HCT116 (cell line): ENCODE data around the gene DNAH7. TPM values are rescaled to one million over a fixed set of nuclear protein-coding genes. Genes with fewer than 3 reads are reported as not detected.

ENCODE experiments used
- ATAC-seq: fragments of 200-7000 bp; cut with Tn5 transposase; 2 replicates; pipeline ENCODE4 v1.9.1; 2020; ENCODE audit warnings: mild to moderate bottlenecking, moderate library complexity
- BruUV-seq: library from RNA; stranded (reverse); fragments of 400-500 nt; replicated peaks from 2 replicates; lab custom pipeline; 2021; lab: Mats Ljungman, UMichigan
- CTCF ChIA-PET: fragments of 300-600 bp; sonication (Branson Sonifier 250); formaldehyde crosslinking; loops from one replicate; lab custom pipeline; 2021; ENCODE audit warnings: antibody characterized with exemption; lab: Charles Lee
- POLR2A ChIA-PET: fragments of 300-600, 350-600 bp; sonication (Branson Sonifier 250); formaldehyde crosslinking; loops from one replicate; lab custom pipeline; 2021; ENCODE audit warnings: antibody characterized with exemption; lab: Charles Lee
- RAD21 ChIA-PET, 2 experiments: fragments of 300-600 bp; sonication (Branson Sonifier 250); formaldehyde crosslinking; loops; one replicate each; lab custom pipeline; 2023; ENCODE audit warnings: low total read pairs in 2 of 2; ENCODE audit not compliant: uncharacterized antibody in 2 of 2, unreplicated experiment in 2 of 2, low non-redundant PET in 1 of 2; lab: Charles Lee
- DNase-seq: peaks from one replicate; pipeline ENCODE4 v3.0.0-alpha.2; 2010; ENCODE audit warnings: low read depth, low spot score
- H2AFZ ChIP-seq: fragments of 200-600 bp; shearing (Covaris generic), sonication (generic); 2 replicates; pipeline ENCODE4 v1.6.1; 2017; ENCODE audit warnings: low read depth, mixed run types, mixed read lengths, antibody characterized with exemption, low read length; ENCODE audit not compliant: poor library complexity, severe bottlenecking
- H3K27ac ChIP-seq: 2 replicates; pipeline ENCODE4 v1.5.1; 2012; ENCODE audit warnings: low read depth, low read length
- H3K27me3 ChIP-seq: fragments of 200-600 bp; sonication (generic); 2 replicates; pipeline ENCODE4 v1.6.1; 2016; ENCODE audit warnings: mixed run types, low read length, mixed read lengths; ENCODE audit not compliant: insufficient read depth
- H3K36me3 ChIP-seq, 2 experiments: fragments of 200-500 bp in 1 of 2; fragments of 200-600 bp in 1 of 2; sonication (Bioruptor generic) in 1 of 2; sonication (generic) in 1 of 2; 2 replicates each; pipeline versions ENCODE4 v1.5.1 to v1.6.1; 2014 to 2016; ENCODE audit warnings: low read length in 2 of 2, inconsistent platforms in 1 of 2, mixed read lengths in 1 of 2, mixed run types in 1 of 2; ENCODE audit not compliant: insufficient read depth in 2 of 2, control insufficient read depth in 1 of 2
- H3K4me1 ChIP-seq, 2 experiments: fragments of 200-600 bp in 1 of 2; sonication (generic) in 1 of 2; 2 replicates each; pipeline versions ENCODE4 v1.5.1 to v1.6.1; 2012 to 2017; ENCODE audit warnings: low read length in 2 of 2, inconsistent platforms in 1 of 2, mild to moderate bottlenecking in 1 of 2, mixed read lengths in 1 of 2, mixed run types in 1 of 2, moderate library complexity in 1 of 2; ENCODE audit not compliant: insufficient read depth in 2 of 2, control insufficient read depth in 1 of 2
- H3K4me2 ChIP-seq: fragments of 200-600 bp; sonication (generic); 2 replicates; pipeline ENCODE4 v1.6.1; 2017; ENCODE audit warnings: mixed run types, low read length, mixed read lengths
- H3K4me3 ChIP-seq, 2 experiments: fragments of 200-600 bp in 1 of 2; sonication (generic) in 1 of 2; replicated peaks in 1 of 2; 2 replicates each; pipeline ENCODE4 v1.5.1; 2011 to 2016; ENCODE audit warnings: low read length in 2 of 2, control low read depth in 1 of 2, low read depth in 1 of 2, mild to moderate bottlenecking in 1 of 2, mixed read lengths in 1 of 2, mixed run types in 1 of 2
- H3K79me2 ChIP-seq: fragments of 200-600 bp; sonication (generic); 2 replicates; pipeline ENCODE4 v1.6.1; 2017; ENCODE audit warnings: mild to moderate bottlenecking, mixed run types, low read length, moderate library complexity, mixed read lengths; ENCODE audit not compliant: insufficient read depth
- H3K9ac ChIP-seq: fragments of 200-600 bp; sonication (generic); 2 replicates; pipeline ENCODE4 v1.6.1; 2016; ENCODE audit warnings: low read length, mixed read lengths
- H3K9me2 ChIP-seq: fragments of 200-600 bp; sonication (generic), shearing (Covaris generic); 2 replicates; pipeline ENCODE4 v1.6.1; 2017; ENCODE audit warnings: mixed run types, mild to moderate bottlenecking, moderate library complexity; ENCODE audit not compliant: insufficient read depth
- H3K9me3 ChIP-seq, 2 experiments: fragments of 200-500 bp in 1 of 2; fragments of 200-600 bp in 1 of 2; sonication (Bioruptor generic) in 1 of 2; sonication (generic) in 1 of 2; 2 replicates each; pipeline ENCODE4 v1.6.1; 2014 to 2017; ENCODE audit warnings: low read length in 2 of 2, mixed read lengths in 2 of 2, inconsistent platforms in 1 of 2, low read depth in 1 of 2, mild to moderate bottlenecking in 1 of 2, mixed run types in 1 of 2, moderate library complexity in 1 of 2; ENCODE audit not compliant: control insufficient read depth in 1 of 2, insufficient read depth in 1 of 2
- H4K20me1 ChIP-seq: fragments of 200-600 bp; sonication (generic), shearing (Covaris generic); 2 replicates; pipeline ENCODE4 v1.6.1; 2017; ENCODE audit warnings: mixed run types, mild to moderate bottlenecking, moderate library complexity; ENCODE audit not compliant: insufficient read depth
- CBX3 ChIP-seq: IDR thresholded peaks from 2 replicates; pipeline ENCODE4 v1.6.1; 2012; ENCODE audit warnings: low read depth
- CEBPB ChIP-seq: IDR thresholded peaks from 2 replicates; pipeline ENCODE4 v1.6.1; 2012; ENCODE audit warnings: low read depth
- EGR1 ChIP-seq: IDR thresholded peaks from 2 replicates; pipeline ENCODE4 v1.6.1; 2012; ENCODE audit warnings: low read depth
- ELF1 ChIP-seq: IDR thresholded peaks from 2 replicates; pipeline ENCODE4 v1.6.1; 2012; ENCODE audit warnings: low read depth, borderline replicate concordance
- EZH2 ChIP-seq: fragments of 200-600 bp; sonication (generic); IDR thresholded peaks from 2 replicates; pipeline ENCODE4 v1.6.1; 2017; ENCODE audit warnings: antibody characterized with exemption, mixed run types
- EZH2phosphoT487 ChIP-seq: fragments of 200-600 bp; IDR thresholded peaks from 2 replicates; pipeline ENCODE4 v1.6.1; 2018; ENCODE audit warnings: antibody characterized with exemption, borderline replicate concordance
- FOSL1 ChIP-seq: IDR thresholded peaks from 2 replicates; pipeline ENCODE4 v1.6.1; 2012; ENCODE audit warnings: low read depth
- JUND ChIP-seq: IDR thresholded peaks from 2 replicates; pipeline ENCODE4 v1.6.1; 2012
- POLR2A ChIP-seq: IDR thresholded peaks from 2 replicates; pipeline ENCODE4 v1.7.0; 2011; ENCODE audit warnings: borderline replicate concordance; ENCODE audit not compliant: insufficient read depth, insufficient read length; ENCODE audit errors: extremely low read depth
- POLR2AphosphoS5 ChIP-seq: IDR thresholded peaks from 2 replicates; pipeline ENCODE4 v1.6.1; 2011; ENCODE audit warnings: mild to moderate bottlenecking, low read depth, low read length, moderate library complexity
- RAD21 ChIP-seq: IDR thresholded peaks from 2 replicates; pipeline ENCODE4 v1.6.1; 2012; ENCODE audit warnings: low read depth, mild to moderate bottlenecking
- SIN3A ChIP-seq: IDR thresholded peaks from 2 replicates; pipeline ENCODE4 v1.6.1; 2012; ENCODE audit warnings: low read depth
- SP1 ChIP-seq: IDR thresholded peaks from 2 replicates; pipeline ENCODE4 v1.6.1; 2012; ENCODE audit warnings: low read depth
- SRF ChIP-seq: IDR thresholded peaks from 2 replicates; pipeline ENCODE4 v1.6.1; 2012; ENCODE audit warnings: low read depth
- YY1 ChIP-seq: IDR thresholded peaks from 2 replicates; pipeline ENCODE4 v1.6.1; 2011; ENCODE audit warnings: low read length, low read depth, moderate library complexity, mild to moderate bottlenecking; ENCODE audit not compliant: insufficient replicate concordance; ENCODE audit errors: extremely low read depth
- ZFX ChIP-seq: fragments of 450-650 bp; IDR thresholded peaks from 2 replicates; pipeline ENCODE4 v1.6.1; 2017
- intact Hi-C: fragments of 100-400 bp; cut with micrococcal nuclease; formaldehyde crosslinking; loops from 2 replicates; pipeline ENCODE4 v1.10.0; 2022
- total RNA-seq: library from RNA; stranded (reverse); gene quantifications from one replicate; pipeline ENCODE4 v1.2.1, GENCODE V29; 2021; ENCODE audit not compliant: unreplicated experiment
- TF ChIP-seq, protein P1 (sequence below): IDR thresholded peaks from 2 replicates; pipeline ENCODE4 v1.6.1; 2012; ENCODE audit warnings: low read depth
- TF ChIP-seq, protein P2 (sequence below): IDR thresholded peaks from 2 replicates; pipeline ENCODE4 v1.6.1; 2011; ENCODE audit warnings: mild to moderate bottlenecking, low read length, moderate library complexity; ENCODE audit not compliant: insufficient replicate concordance; ENCODE audit errors: extremely low read depth
- TF ChIP-seq, protein P3 (sequence below): IDR thresholded peaks from 2 replicates; pipeline ENCODE4 v1.6.1; 2012
- TF ChIP-seq, protein P4 (sequence below): IDR thresholded peaks from 2 replicates; pipeline ENCODE4 v1.6.1; 2012

DNAH7 gene
- total RNA-seq, 1 experiment from 2014 or later, result not detected

DNA sequence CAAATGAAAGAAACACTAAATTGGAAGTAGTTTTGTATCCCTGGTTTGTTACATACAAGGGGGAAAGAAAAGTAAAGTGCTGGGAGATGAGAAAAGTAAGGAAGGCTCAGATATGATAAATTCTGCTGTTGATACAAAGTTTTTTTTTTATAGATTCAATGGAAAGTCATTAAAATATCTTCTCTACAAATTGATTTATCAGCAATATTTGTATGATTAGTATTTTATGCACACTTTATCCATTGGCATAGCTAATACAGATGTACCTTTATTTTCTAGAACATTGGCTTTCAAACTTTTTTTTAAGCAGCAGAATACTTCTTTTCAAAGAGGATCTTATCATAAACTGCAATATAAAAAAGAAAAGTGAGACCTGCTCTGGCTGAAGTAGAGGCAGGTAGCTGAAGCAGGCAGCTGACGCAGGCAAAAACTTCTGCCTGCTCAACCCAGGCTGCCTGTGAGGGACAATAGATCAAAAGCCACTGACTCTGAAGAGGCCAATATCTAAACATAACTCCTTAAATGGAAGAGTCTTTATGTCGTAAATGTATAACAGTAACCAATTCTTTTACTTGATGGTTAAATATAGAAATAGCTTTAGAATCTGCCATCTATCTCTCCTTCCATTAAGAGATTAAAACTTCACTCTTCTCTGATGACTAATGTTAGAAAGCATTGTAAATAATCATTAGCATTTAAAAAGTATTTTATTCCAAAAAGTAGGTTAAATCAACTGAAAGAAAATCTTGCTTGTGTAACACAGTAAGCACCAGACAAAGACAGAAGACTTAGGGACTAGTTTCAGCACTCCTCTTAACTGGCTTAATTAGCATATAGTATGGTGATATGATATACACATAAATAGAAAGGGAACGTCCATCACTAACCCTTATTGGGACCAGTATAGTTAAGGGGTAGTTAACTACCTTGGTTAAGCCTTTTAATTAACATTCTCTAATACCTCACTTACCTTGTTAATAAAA, 237.4 kb downstream of the DNAH7 start:
- POLR2A ChIA-PET, result no interaction called here
- intact Hi-C loops, result no loop called here
- RAD21 ChIA-PET, result no interaction called here

More for the DNA sequence above, 237.4 kb downstream of the DNAH7 start:
- TF ChIP-seq JUND (no peak), FOSL1 (no peak), ZFX (no peak), EZH2phosphoT487 (no peak), SRF (no peak), SP1 (no peak), POLR2A (no peak), CEBPB (no peak), RAD21 (no peak), POLR2AphosphoS5 (no peak), SIN3A (no peak), CBX3 (no peak), ELF1 (no peak), EZH2 (no peak), YY1 (no peak), EGR1 (no peak)
- TF ChIP-seq, protein P1, sequence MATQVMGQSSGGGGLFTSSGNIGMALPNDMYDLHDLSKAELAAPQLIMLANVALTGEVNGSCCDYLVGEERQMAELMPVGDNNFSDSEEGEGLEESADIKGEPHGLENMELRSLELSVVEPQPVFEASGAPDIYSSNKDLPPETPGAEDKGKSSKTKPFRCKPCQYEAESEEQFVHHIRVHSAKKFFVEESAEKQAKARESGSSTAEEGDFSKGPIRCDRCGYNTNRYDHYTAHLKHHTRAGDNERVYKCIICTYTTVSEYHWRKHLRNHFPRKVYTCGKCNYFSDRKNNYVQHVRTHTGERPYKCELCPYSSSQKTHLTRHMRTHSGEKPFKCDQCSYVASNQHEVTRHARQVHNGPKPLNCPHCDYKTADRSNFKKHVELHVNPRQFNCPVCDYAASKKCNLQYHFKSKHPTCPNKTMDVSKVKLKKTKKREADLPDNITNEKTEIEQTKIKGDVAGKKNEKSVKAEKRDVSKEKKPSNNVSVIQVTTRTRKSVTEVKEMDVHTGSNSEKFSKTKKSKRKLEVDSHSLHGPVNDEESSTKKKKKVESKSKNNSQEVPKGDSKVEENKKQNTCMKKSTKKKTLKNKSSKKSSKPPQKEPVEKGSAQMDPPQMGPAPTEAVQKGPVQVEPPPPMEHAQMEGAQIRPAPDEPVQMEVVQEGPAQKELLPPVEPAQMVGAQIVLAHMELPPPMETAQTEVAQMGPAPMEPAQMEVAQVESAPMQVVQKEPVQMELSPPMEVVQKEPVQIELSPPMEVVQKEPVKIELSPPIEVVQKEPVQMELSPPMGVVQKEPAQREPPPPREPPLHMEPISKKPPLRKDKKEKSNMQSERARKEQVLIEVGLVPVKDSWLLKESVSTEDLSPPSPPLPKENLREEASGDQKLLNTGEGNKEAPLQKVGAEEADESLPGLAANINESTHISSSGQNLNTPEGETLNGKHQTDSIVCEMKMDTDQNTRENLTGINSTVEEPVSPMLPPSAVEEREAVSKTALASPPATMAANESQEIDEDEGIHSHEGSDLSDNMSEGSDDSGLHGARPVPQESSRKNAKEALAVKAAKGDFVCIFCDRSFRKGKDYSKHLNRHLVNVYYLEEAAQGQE, result no peak
- TF ChIP-seq, protein P2, sequence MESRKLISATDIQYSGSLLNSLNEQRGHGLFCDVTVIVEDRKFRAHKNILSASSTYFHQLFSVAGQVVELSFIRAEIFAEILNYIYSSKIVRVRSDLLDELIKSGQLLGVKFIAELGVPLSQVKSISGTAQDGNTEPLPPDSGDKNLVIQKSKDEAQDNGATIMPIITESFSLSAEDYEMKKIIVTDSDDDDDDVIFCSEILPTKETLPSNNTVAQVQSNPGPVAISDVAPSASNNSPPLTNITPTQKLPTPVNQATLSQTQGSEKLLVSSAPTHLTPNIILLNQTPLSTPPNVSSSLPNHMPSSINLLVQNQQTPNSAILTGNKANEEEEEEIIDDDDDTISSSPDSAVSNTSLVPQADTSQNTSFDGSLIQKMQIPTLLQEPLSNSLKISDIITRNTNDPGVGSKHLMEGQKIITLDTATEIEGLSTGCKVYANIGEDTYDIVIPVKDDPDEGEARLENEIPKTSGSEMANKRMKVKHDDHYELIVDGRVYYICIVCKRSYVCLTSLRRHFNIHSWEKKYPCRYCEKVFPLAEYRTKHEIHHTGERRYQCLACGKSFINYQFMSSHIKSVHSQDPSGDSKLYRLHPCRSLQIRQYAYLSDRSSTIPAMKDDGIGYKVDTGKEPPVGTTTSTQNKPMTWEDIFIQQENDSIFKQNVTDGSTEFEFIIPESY, result no peak
- TF ChIP-seq, protein P3, sequence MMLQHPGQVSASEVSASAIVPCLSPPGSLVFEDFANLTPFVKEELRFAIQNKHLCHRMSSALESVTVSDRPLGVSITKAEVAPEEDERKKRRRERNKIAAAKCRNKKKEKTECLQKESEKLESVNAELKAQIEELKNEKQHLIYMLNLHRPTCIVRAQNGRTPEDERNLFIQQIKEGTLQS, result no peak
- TF ChIP-seq, protein P4, sequence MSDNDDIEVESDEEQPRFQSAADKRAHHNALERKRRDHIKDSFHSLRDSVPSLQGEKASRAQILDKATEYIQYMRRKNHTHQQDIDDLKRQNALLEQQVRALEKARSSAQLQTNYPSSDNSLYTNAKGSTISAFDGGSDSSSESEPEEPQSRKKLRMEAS, result no peak
- no peaks in the 10 kb centered on the region for H3K79me2 ChIP-seq
- CTCF ChIA-PET, result no interaction called here
- H3K9ac ChIP-seq, result no peak overlapping the region
- no peaks in the 10 kb centered on the region for H3K4me1 ChIP-seq
- H3K9me3 ChIP-seq, result no peaks in the 10 kb centered on the region
- H3K4me3 ChIP-seq, result no peak overlapping the region
- DNase-seq, result no peak
- no TSS peak for BruUV-seq
- ATAC-seq, result no peak
- no peak overlapping the region for H3K4me2 ChIP-seq
- H2AFZ ChIP-seq, result no peak overlapping the region
- H3K27me3 ChIP-seq, result no peaks in the 10 kb centered on the region
- H3K9me2 ChIP-seq, result no peaks in the 10 kb centered on the region
- no peaks in the 10 kb centered on the region for H4K20me1 ChIP-seq
- H3K36me3 ChIP-seq, result no peaks in the 10 kb centered on the region
- H3K27ac ChIP-seq, result no peak overlapping the region
